HG03558 (cell line): ENCODE measurements around the gene KCNK10.
A peak's percentile ranks its signal among the peaks of the same experiment; 100 is the strongest.

ENCODE experiments used
- ATAC-seq: cut with Tn5 transposase; IDR thresholded peaks from one replicate; pipeline ENCODE4 v1.9.1; 2021; ENCODE audit warnings: moderate number of reproducible peaks; ENCODE audit not compliant: unreplicated experiment; ENCODE audit errors: extremely low read depth

The KCNK10 gene

GRCh38 chr14:88323086-88323522, at the start of gene KCNK10:
Gene KCNK10 (minus strand): TSS chr14:88323269. CDS start chr14:88322798, 471 bp downstream.
- ATAC-seq = no peak

GRCh38 chr14:88369496-88369895, 46.4 kb upstream of the KCNK10 start:
- ATAC-seq = no peak

GRCh38 chr14:88364710-88365413, 41.8 kb upstream of the KCNK10 start:
- no peak for ATAC-seq

- ATAC-seq = no peak
Measured at GRCh38 chr14:88363644-88364043, 40.6 kb upstream of the KCNK10 start.

GRCh38 chr14:88359500-88359899, 36.4 kb upstream of the KCNK10 start:
- no peak for ATAC-seq

- no peak for ATAC-seq
Measured at GRCh38 chr14:88354358-88354757, 31.3 kb upstream of the KCNK10 start.

- ATAC-seq = no peak
Measured at GRCh38 chr14:88352698-88353097, 29.6 kb upstream of the KCNK10 start.

GRCh38 chr14:88351966-88352691, 29.1 kb upstream of the KCNK10 start:
- ATAC-seq = no peak

- no peak for ATAC-seq
Measured at GRCh38 chr14:88348546-88348945, 25.5 kb upstream of the KCNK10 start.

- ATAC-seq = no peak
Measured at GRCh38 chr14:88346048-88346639, 23.1 kb upstream of the KCNK10 start.

GRCh38 chr14:88342980-88343379, 19.9 kb upstream of the KCNK10 start:
- ATAC-seq = no peak

GRCh38 chr14:88340357-88340756, 17.3 kb upstream of the KCNK10 start:
- no peak for ATAC-seq

- ATAC-seq = no peak
Measured at GRCh38 chr14:88333036-88333435, 10.0 kb upstream of the KCNK10 start.

GRCh38 chr14:88327497-88327896, 4.4 kb upstream of the KCNK10 start:
- ATAC-seq = no peak

GRCh38 chr14:88326352-88327103, 3.5 kb upstream of the KCNK10 start:
- no peak for ATAC-seq

- ATAC-seq = no peak
Measured at GRCh38 chr14:88325883-88326282, 2.8 kb upstream of the KCNK10 start.

GRCh38 chr14:88324930-88325329, 1.9 kb upstream of the KCNK10 start:
- ATAC-seq = no peak

- no peak for ATAC-seq
Measured at GRCh38 chr14:88324491-88324890, 1.4 kb upstream of the KCNK10 start.

- ATAC-seq = peak; percentile 84
Measured at GRCh38 chr14:88323523-88324199, 592 bp upstream of the KCNK10 start.

GRCh38 chr14:88322504-88323085, 474 bp downstream of the KCNK10 start:
- ATAC-seq = no peak
